ENCODE results near the gene KPNB1. TPM values are rescaled to one million over a fixed set of nuclear protein-coding genes. Genes with fewer than 3 reads are reported as not detected.

KPNB1 gene
- total RNA-seq, 1 experiment from 2014 or later: 437 TPM

- H3K79me2 ChIP-seq (ENCODE audit: low read length): no peaks in the 10 kb centered on the region
- peaks cover 22% of the 10 kb centered on the region for H3F3A ChIP-seq (ENCODE audit: low read length, unreplicated experiment)
- peaks cover 27% of the 10 kb centered on the region for H3K4me1 ChIP-seq (ENCODE audit: insufficient read depth, low read length)
- H3K9ac ChIP-seq (ENCODE audit: low read length): no peak overlapping the region
- H3K9me2 ChIP-seq (replicated peaks; ENCODE audit: low read length): no peaks in the 10 kb centered on the region
- no peak for ATAC-seq
- no peak overlapping the region for H3K27ac ChIP-seq (ENCODE audit: low read length)
- TF ChIP-seq, protein P1, sequence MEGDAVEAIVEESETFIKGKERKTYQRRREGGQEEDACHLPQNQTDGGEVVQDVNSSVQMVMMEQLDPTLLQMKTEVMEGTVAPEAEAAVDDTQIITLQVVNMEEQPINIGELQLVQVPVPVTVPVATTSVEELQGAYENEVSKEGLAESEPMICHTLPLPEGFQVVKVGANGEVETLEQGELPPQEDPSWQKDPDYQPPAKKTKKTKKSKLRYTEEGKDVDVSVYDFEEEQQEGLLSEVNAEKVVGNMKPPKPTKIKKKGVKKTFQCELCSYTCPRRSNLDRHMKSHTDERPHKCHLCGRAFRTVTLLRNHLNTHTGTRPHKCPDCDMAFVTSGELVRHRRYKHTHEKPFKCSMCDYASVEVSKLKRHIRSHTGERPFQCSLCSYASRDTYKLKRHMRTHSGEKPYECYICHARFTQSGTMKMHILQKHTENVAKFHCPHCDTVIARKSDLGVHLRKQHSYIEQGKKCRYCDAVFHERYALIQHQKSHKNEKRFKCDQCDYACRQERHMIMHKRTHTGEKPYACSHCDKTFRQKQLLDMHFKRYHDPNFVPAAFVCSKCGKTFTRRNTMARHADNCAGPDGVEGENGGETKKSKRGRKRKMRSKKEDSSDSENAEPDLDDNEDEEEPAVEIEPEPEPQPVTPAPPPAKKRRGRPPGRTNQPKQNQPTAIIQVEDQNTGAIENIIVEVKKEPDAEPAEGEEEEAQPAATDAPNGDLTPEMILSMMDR (conservative IDR thresholded peaks at IDR 0.05; ENCODE audit: low read depth, low read length): peak; percentile 79
- no peak for TF ChIP-seq EZH2phosphoT487 (IDR thresholded peaks at IDR 0.05; ENCODE audit: borderline replicate concordance, low read length)
- intact Hi-C loops (cut with micrococcal nuclease): no loop called here
- POLR2A ChIA-PET (ENCODE audit: unreplicated experiment): no interaction called here
- H3K27me3 ChIP-seq (ENCODE audit: low read length): no peaks in the 10 kb centered on the region
- H3K4me2 ChIP-seq (ENCODE audit: low read length): no peak overlapping the region
- BruUV-seq (replicated peaks): no TSS peak
- H2AFZ ChIP-seq (ENCODE audit: low read length): no peak overlapping the region
- no peak overlapping the region for H3K4me3 ChIP-seq (ENCODE audit: low read length)
- H3K36me3 ChIP-seq (ENCODE audit: low read depth, low read length): peaks cover 60% of the 10 kb centered on the region
- peak; percentile 61 for DNase-seq
- no peaks in the 10 kb centered on the region for H3K9me3 ChIP-seq (ENCODE audit: low read length)
- CTCF ChIA-PET: interaction anchor here (0.7 kb wide), 1 partner anchor 424 kb away, joined by 3 read pairs; no protein-coding TSS in a partner anchor
- no peaks in the 10 kb centered on the region for H4K20me1 ChIP-seq (ENCODE audit: low read length)
Observed at GRCh38 chr17:47618410-47618809, 31.3 kb upstream of the KPNB1 start.

- CTCF ChIA-PET: interaction anchor here (0.6 kb wide), 1 partner anchor 29 kb away, joined by 3 read pairs; no protein-coding TSS in a partner anchor
- POLR2A ChIA-PET (ENCODE audit: unreplicated experiment): interaction anchor here (0.6 kb wide), 1 partner anchor 29 kb away, joined by 3 read pairs; the partner anchor contains the start of gene KPNB1
- Histone ChIP-seq H3K4me3 (ENCODE audit: low read length) (no peak overlapping the region), H3K4me1 (ENCODE audit: insufficient read depth, low read length) (peaks cover 27% of the 10 kb centered on the region), H4K20me1 (ENCODE audit: low read length) (no peaks in the 10 kb centered on the region), H3K9ac (ENCODE audit: low read length) (no peak overlapping the region), H3K9me2 (replicated peaks; ENCODE audit: low read length) (no peaks in the 10 kb centered on the region), H3F3A (ENCODE audit: low read length, unreplicated experiment) (peaks cover 18% of the 10 kb centered on the region), H3K27ac (ENCODE audit: low read length) (peak overlapping the region; percentile 41), H3K4me2 (ENCODE audit: low read length) (peak overlapping the region; percentile 43), H3K79me2 (ENCODE audit: low read length) (no peaks in the 10 kb centered on the region), H3K27me3 (ENCODE audit: low read length) (no peaks in the 10 kb centered on the region), H3K36me3 (ENCODE audit: low read depth, low read length) (peaks cover 50% of the 10 kb centered on the region), H2AFZ (ENCODE audit: low read length) (no peak overlapping the region), H3K9me3 (ENCODE audit: low read length) (no peaks in the 10 kb centered on the region)
- ATAC-seq (peak; percentile 23), DNase-seq (peak; percentile 55)
- intact Hi-C loops (cut with micrococcal nuclease): loop anchor here (1.0 to 10.0 kb wide), 2 partner anchors 29 to 396 kb away; partner anchors contain the start of gene KPNB1
- TF ChIP-seq, protein P1 (conservative IDR thresholded peaks at IDR 0.05; ENCODE audit: low read depth, low read length): no peak
- no peak for TF ChIP-seq EZH2 (IDR thresholded peaks at IDR 0.05; ENCODE audit: low read length, unreplicated experiment)
- no peak for TF ChIP-seq EZH2phosphoT487 (IDR thresholded peaks at IDR 0.05; ENCODE audit: borderline replicate concordance, low read length)
- no TSS peak for BruUV-seq (replicated peaks)
Observed at GRCh38 chr17:47620503-47621245, 29.0 kb upstream of the KPNB1 start.

Data from PC-3 (cell line).